Measurements from ENCODE around the gene KPNB1. TPM values are rescaled to one million over a fixed set of nuclear protein-coding genes. Genes with fewer than 3 reads are reported as not detected.

The KPNB1 gene
- total RNA-seq, 1 experiment from 2014 or later, result 742 TPM

- no peaks in the 10 kb centered on the region for H3K23me2 ChIP-seq (ENCODE audit: insufficient read length, low read depth, low read length, poor library complexity, severe bottlenecking)
- no peaks in the 10 kb centered on the region for H3K79me2 ChIP-seq (ENCODE audit: insufficient read depth, low read length)
- H3K4ac ChIP-seq (ENCODE audit: low read depth, low read length), result no peak overlapping the region
- no peak overlapping the region for H3K4me2 ChIP-seq (ENCODE audit: insufficient read depth, insufficient read length, low read length)
- H3K9me3 ChIP-seq (ENCODE audit: control insufficient read depth, low read depth, low read length), result no peaks in the 10 kb centered on the region
- Mint-ChIP-seq H3K4me3 (no peak overlapping the region), H3K9me3 (no peaks in the 10 kb centered on the region), H3K36me3 (ENCODE audit: insufficient read depth in 1 of 3, low read depth in 3 of 3) (peaks cover 19 to 56% (median 38%) of the 10 kb centered on the region in 3 experiments), H3K4me1 (peaks cover 11 to 13% of the 10 kb centered on the region in 2 experiments), H3K27me3 (ENCODE audit: low read depth) (no peaks in the 10 kb centered on the region), H3K27ac (peak overlapping the region in 2 of 3 experiments; percentile 59 to 75; a peak in 3 of 7 replicates)
- no peak overlapping the region for H4K8ac ChIP-seq (replicated peaks; ENCODE audit: insufficient read length, low read depth, low read length)
- no peak overlapping the region for H2BK12ac ChIP-seq (ENCODE audit: insufficient read length, low read depth, low read length)
- no peak overlapping the region for H2AFZ ChIP-seq (ENCODE audit: low read length)
- no peak overlapping the region for H2AK5ac ChIP-seq (ENCODE audit: insufficient read length, low read length)
- no peak overlapping the region for H3K56ac ChIP-seq (ENCODE audit: insufficient read length, low read depth, low read length)
- no peaks in the 10 kb centered on the region for H3K79me1 ChIP-seq (ENCODE audit: insufficient read depth, low read depth, low read length, poor library complexity, severe bottlenecking)
- H3K27me3 ChIP-seq (ENCODE audit: insufficient read depth, low read length), result no peaks in the 10 kb centered on the region
- H3K14ac ChIP-seq (ENCODE audit: insufficient read depth, low read length), result no peak overlapping the region
- H2BK120ac ChIP-seq (ENCODE audit: low read depth, low read length, poor library complexity, severe bottlenecking), result no peak overlapping the region
- no peak overlapping the region for H3K27ac ChIP-seq (ENCODE audit: insufficient read length, low read depth, low read length)
- H2BK20ac ChIP-seq (ENCODE audit: low read depth, low read length, poor library complexity, severe bottlenecking), result no peak overlapping the region
- H3K23ac ChIP-seq (ENCODE audit: insufficient read length, low read depth, low read length), result no peak overlapping the region
- H2BK15ac ChIP-seq (ENCODE audit: low read depth, low read length), result no peak overlapping the region
- H3K9ac ChIP-seq (ENCODE audit: extremely low read depth, insufficient read length, low read length), result no peak overlapping the region
- H3T11ph ChIP-seq (ENCODE audit: low read length), result no peak overlapping the region
- DNase-seq, result peak; percentile 90
- no peaks in the 10 kb centered on the region for H3K4me1 ChIP-seq (ENCODE audit: insufficient read depth, low read length)
- H4K91ac ChIP-seq (ENCODE audit: insufficient read length, low read depth, low read length), result no peak overlapping the region
- no peak overlapping the region for H2BK5ac ChIP-seq (ENCODE audit: insufficient read length, low read length)
- WGBS (ENCODE audit: extremely low coverage, insufficient read length, low lambda C conversion rate), result no CpG with 5 or more reads among the region's 9 CpGs
- TF ChIP-seq, protein P1, sequence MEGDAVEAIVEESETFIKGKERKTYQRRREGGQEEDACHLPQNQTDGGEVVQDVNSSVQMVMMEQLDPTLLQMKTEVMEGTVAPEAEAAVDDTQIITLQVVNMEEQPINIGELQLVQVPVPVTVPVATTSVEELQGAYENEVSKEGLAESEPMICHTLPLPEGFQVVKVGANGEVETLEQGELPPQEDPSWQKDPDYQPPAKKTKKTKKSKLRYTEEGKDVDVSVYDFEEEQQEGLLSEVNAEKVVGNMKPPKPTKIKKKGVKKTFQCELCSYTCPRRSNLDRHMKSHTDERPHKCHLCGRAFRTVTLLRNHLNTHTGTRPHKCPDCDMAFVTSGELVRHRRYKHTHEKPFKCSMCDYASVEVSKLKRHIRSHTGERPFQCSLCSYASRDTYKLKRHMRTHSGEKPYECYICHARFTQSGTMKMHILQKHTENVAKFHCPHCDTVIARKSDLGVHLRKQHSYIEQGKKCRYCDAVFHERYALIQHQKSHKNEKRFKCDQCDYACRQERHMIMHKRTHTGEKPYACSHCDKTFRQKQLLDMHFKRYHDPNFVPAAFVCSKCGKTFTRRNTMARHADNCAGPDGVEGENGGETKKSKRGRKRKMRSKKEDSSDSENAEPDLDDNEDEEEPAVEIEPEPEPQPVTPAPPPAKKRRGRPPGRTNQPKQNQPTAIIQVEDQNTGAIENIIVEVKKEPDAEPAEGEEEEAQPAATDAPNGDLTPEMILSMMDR (conservative IDR thresholded peaks at IDR 0.05), result no peak; the same call in 2 of the 3 replicates
- no peaks in the 10 kb centered on the region for H4K20me1 ChIP-seq (ENCODE audit: control insufficient read depth, insufficient read depth, insufficient read length)
- no peak overlapping the region for H3K18ac ChIP-seq (ENCODE audit: insufficient read length, low read depth, low read length)
- no peak overlapping the region for H4K5ac ChIP-seq (ENCODE audit: insufficient read length, low read depth, low read length)
Measured at GRCh38 chr17:47621293-47622179, 28.2 kb upstream of the KPNB1 start.
